Measurements from ENCODE around the gene MYO1C.

The MYO1C gene

DNA sequence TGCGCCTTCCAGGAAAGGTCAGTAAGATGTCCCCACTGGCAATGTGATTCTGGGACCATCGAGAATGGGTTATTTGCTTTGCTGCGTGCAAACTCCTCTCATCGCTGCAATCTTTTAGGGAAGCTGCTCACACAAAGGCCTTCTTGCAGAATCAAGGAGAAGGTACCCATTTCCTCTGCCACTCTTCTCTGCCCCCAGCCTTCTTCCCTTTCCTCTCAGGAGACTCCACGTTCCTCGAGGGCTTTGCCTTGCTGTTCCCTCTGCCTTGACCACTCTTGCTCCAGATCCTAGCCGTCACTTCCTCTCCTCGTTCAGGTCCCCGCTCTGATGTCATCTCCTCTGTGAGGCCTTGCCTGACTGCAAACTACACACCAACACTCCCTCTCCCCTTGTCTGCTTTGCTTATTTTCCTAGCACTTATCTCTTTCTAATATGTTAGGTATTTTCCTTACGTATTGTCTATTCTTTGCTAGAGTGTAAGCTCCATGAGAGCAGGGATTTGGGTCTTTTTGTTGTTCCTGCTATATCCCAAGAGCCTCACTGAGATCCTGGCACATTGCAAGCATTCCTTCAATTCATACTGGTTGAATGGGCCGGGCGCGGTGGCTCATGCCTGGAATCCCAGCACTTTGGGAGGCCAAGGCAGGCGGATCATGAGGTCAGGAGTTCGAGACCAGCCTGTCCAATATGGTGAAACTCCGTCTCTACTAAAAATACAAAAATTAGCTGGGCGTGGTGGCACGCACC, 31.1 kb downstream of the MYO1C start:
- no peak for DNase-seq (ENCODE audit: extremely low spot score)
- POLR2A ChIA-PET = no interaction called here
- CTCF ChIA-PET = no interaction called here
- TF ChIP-seq CTBP1 (IDR thresholded peaks at IDR 0.05; ENCODE audit: borderline replicate concordance) (no peak), PKNOX1 (IDR thresholded peaks at IDR 0.05) (no peak), L3MBTL2 (conservative IDR thresholded peaks at IDR 0.05) (no peak), HDGF (IDR thresholded peaks at IDR 0.05; ENCODE audit: borderline replicate concordance) (no peak), TARDBP (IDR thresholded peaks at IDR 0.05) (no peak), FOXK2 (IDR thresholded peaks at IDR 0.05) (no peak), BHLHE40 (IDR thresholded peaks at IDR 0.05; ENCODE audit: borderline replicate concordance) (no peak), ELF4 (IDR thresholded peaks at IDR 0.05) (no peak), ZNF384 (IDR thresholded peaks at IDR 0.05) (no peak), SUZ12 (IDR thresholded peaks at IDR 0.05) (no peak), FOXM1 (IDR thresholded peaks at IDR 0.05; ENCODE audit: borderline replicate concordance) (no peak), NFRKB (IDR thresholded peaks at IDR 0.05) (no peak), LEF1 (IDR thresholded peaks at IDR 0.05; ENCODE audit: borderline replicate concordance) (no peak), FOXA1 (IDR thresholded peaks at IDR 0.05) (no peak), ARNT (IDR thresholded peaks at IDR 0.05) (no peak)

GRCh38 chr17:1460233-1460632, 32.3 kb downstream of the MYO1C start:
- no peak for DNase-seq (ENCODE audit: extremely low spot score)
- CTCF ChIA-PET = no interaction called here
- TF ChIP-seq ZNF384 (IDR thresholded peaks at IDR 0.05) = no peak
- TF ChIP-seq TARDBP (IDR thresholded peaks at IDR 0.05) = no peak
- TF ChIP-seq PKNOX1 (IDR thresholded peaks at IDR 0.05) = no peak
- no peak for TF ChIP-seq HDGF (IDR thresholded peaks at IDR 0.05; ENCODE audit: borderline replicate concordance)
- POLR2A ChIA-PET = interaction anchor here (1.3 to 1.6 kb wide), 2 partner anchors 11 to 56 kb away, joined by 3 to 5 read pairs; partner anchors contain the start of gene INPP5K

DNA sequence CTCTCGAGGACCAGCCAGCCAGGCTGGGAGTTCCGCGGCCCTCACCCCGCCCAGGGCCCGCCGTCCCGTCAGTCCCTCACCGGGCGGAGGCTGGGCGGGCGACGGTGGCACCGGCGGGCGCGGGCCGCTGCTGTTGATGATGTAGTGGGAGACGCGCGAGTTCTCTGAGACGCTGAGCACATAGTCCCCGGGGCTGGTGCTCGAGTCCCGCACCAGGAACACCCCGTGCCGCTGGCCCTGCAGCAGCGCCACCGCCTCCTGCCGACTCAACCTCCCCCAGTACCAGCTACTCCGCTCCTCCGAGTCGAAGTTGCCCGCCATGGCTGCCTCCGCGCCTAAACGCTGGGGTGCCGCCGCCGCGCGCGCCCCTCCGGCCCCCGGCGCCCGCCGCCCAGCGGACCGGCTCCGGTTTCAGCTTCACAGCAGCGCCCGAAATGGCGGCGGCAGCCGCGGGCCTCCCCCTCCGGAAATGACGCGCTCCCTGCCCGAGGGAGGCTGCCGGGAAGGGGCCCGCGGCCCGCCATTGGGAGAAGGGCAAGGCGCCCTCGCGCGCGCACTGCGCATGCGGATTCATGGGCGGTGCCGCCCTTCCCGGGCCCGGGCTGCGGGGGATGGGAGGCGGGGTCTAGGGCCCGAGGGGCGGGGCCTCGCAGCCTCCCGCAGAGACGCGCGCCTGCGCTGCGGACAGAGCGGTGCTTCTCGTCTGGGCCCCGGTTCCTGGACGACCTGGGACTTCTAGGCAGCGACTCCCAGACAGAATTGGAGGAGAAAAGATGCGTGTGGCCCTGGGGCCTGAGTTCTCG, 36.5 kb downstream of the MYO1C start, which contains the start of gene CRK:
CRK (minus strand) TSS at position 436 of the 803 bp plus-strand sequence; CDS start at position 321, 115 bp downstream.
- peak; percentile 99 for DNase-seq (ENCODE audit: extremely low spot score)
- TF ChIP-seq ELF4 (IDR thresholded peaks at IDR 0.05) (no peak), FOXK2 (IDR thresholded peaks at IDR 0.05) (no peak), FOXM1 (IDR thresholded peaks at IDR 0.05; ENCODE audit: borderline replicate concordance) (no peak), BHLHE40 (IDR thresholded peaks at IDR 0.05; ENCODE audit: borderline replicate concordance) (no peak), TARDBP (IDR thresholded peaks at IDR 0.05) (no peak), L3MBTL2 (conservative IDR thresholded peaks at IDR 0.05) (no peak), HDGF (IDR thresholded peaks at IDR 0.05; ENCODE audit: borderline replicate concordance) (no peak), FOXA1 (IDR thresholded peaks at IDR 0.05) (no peak), ZNF384 (IDR thresholded peaks at IDR 0.05) (no peak), PKNOX1 (IDR thresholded peaks at IDR 0.05) (no peak), ARNT (IDR thresholded peaks at IDR 0.05) (no peak), SP1 (IDR thresholded peaks at IDR 0.05) (no peak), CTBP1 (IDR thresholded peaks at IDR 0.05; ENCODE audit: borderline replicate concordance) (no peak), NFRKB (IDR thresholded peaks at IDR 0.05) (no peak), SUZ12 (IDR thresholded peaks at IDR 0.05) (no peak), LEF1 (IDR thresholded peaks at IDR 0.05; ENCODE audit: borderline replicate concordance) (no peak; the same call in 1 of the 2 replicates)
- CTCF ChIA-PET = interaction anchor here (0.6 kb wide), 1 partner anchor 197 kb away, joined by 3 read pairs; no protein-coding TSS in a partner anchor
- POLR2A ChIA-PET = interaction anchor here (0.6 to 1.8 kb wide), 6 partner anchors 21 to 266 kb away, joined by 3 to 5 read pairs (median 4); partner anchors contain the start of gene INPP5K

GRCh38 chr17:1455291-1455796, 37.1 kb downstream of the MYO1C start:
- POLR2A ChIA-PET = interaction anchor here (1.0 to 1.8 kb wide), 5 partner anchors 22 to 93 kb away, joined by 3 to 5 read pairs (median 4); partner anchors contain the start of gene INPP5K
- DNase-seq (ENCODE audit: extremely low spot score) = peak; percentile 71
- CTCF ChIA-PET = interaction anchor here (0.6 kb wide), 1 partner anchor 197 kb away, joined by 3 read pairs; no protein-coding TSS in a partner anchor
- TF ChIP-seq FOXA1 (IDR thresholded peaks at IDR 0.05) (no peak), SP1 (IDR thresholded peaks at IDR 0.05) (no peak), PKNOX1 (IDR thresholded peaks at IDR 0.05) (no peak), BHLHE40 (IDR thresholded peaks at IDR 0.05; ENCODE audit: borderline replicate concordance) (no peak), TARDBP (IDR thresholded peaks at IDR 0.05) (no peak), CTBP1 (IDR thresholded peaks at IDR 0.05; ENCODE audit: borderline replicate concordance) (no peak), LEF1 (IDR thresholded peaks at IDR 0.05; ENCODE audit: borderline replicate concordance) (no peak), ELF4 (IDR thresholded peaks at IDR 0.05) (no peak), FOXK2 (IDR thresholded peaks at IDR 0.05) (no peak), HDGF (IDR thresholded peaks at IDR 0.05; ENCODE audit: borderline replicate concordance) (no peak), L3MBTL2 (conservative IDR thresholded peaks at IDR 0.05) (no peak), FOXM1 (IDR thresholded peaks at IDR 0.05; ENCODE audit: borderline replicate concordance) (no peak), ARNT (IDR thresholded peaks at IDR 0.05) (no peak), NFRKB (IDR thresholded peaks at IDR 0.05) (no peak), SUZ12 (IDR thresholded peaks at IDR 0.05) (no peak), ZNF384 (IDR thresholded peaks at IDR 0.05) (no peak)

All from HEK293T (cell line).